SK-N-SH treated with all-trans-retinoic acid at 6 μM for 48 hours (cell line): Measurements from ENCODE around the gene AUH.
A peak's percentile ranks its signal among the peaks of the same experiment; 100 is the strongest.

Source experiments
- ARNTL ChIP-seq: fragments of 450-650 bp; formaldehyde crosslinking; IDR thresholded peaks from 2 replicates; pipeline ENCODE4 v1.5.0; 2020; ENCODE audit warnings: low read depth, mild to moderate bottlenecking, moderate library complexity, borderline replicate concordance
- BACH2 ChIP-seq: fragments of 250-450 bp; sonication (Bioruptor Pico); IDR thresholded peaks from 2 replicates; pipeline ENCODE4 v1.9.0; 2021; ENCODE audit warnings: mild to moderate bottlenecking, borderline replicate concordance
- PPARA ChIP-seq: fragments of 250-450 bp; sonication (Bioruptor Pico); IDR thresholded peaks from 2 replicates; pipeline ENCODE4 v1.5.0; 2020; ENCODE audit warnings: mild to moderate bottlenecking, borderline replicate concordance
- RARB ChIP-seq: fragments of 250-450 bp; sonication (Bioruptor Pico); IDR thresholded peaks from 2 replicates; pipeline ENCODE4 v1.8.0; 2021; ENCODE audit warnings: mild to moderate bottlenecking, moderate library complexity
- TOX ChIP-seq: fragments of 250-450 bp; sonication (Bioruptor Pico); IDR thresholded peaks from 2 replicates; pipeline ENCODE4 v1.8.0; 2021; ENCODE audit warnings: mild to moderate bottlenecking, moderate library complexity, borderline replicate concordance
- ZFP3 ChIP-seq: fragments of 250-450 bp; sonication (Bioruptor Pico); IDR thresholded peaks from 2 replicates; pipeline ENCODE4 v1.5.0; 2020; ENCODE audit warnings: mild to moderate bottlenecking, moderate library complexity
- ZNF565 ChIP-seq: fragments of 450-650 bp; formaldehyde crosslinking; conservative IDR thresholded peaks from 2 replicates; pipeline ENCODE4 v1.5.0; 2020; ENCODE audit warnings: low read depth, mild to moderate bottlenecking, moderate library complexity
- ZNF70 ChIP-seq: fragments of 450-650 bp; formaldehyde crosslinking; IDR thresholded peaks from 2 replicates; pipeline ENCODE4 v1.5.0; 2020; ENCODE audit warnings: mild to moderate bottlenecking, moderate library complexity
- TF ChIP-seq, protein P1 (sequence below): fragments of 250-450 bp; sonication (Bioruptor Pico); IDR thresholded peaks from 2 replicates; pipeline ENCODE4 v1.5.1; 2020; ENCODE audit warnings: low read depth, mild to moderate bottlenecking, moderate library complexity
- TF ChIP-seq, protein P2 (sequence below): fragments of 250-450 bp; sonication (Bioruptor Pico); IDR thresholded peaks from 2 replicates; pipeline ENCODE4 v1.8.0; 2020; ENCODE audit warnings: mild to moderate bottlenecking, moderate library complexity, borderline replicate concordance
- TF ChIP-seq, protein P3 (sequence below): fragments of 250-450 bp; sonication (Bioruptor Pico); IDR thresholded peaks from 2 replicates; pipeline ENCODE4 v1.5.0; 2020; ENCODE audit warnings: mild to moderate bottlenecking, moderate library complexity

DNA sequence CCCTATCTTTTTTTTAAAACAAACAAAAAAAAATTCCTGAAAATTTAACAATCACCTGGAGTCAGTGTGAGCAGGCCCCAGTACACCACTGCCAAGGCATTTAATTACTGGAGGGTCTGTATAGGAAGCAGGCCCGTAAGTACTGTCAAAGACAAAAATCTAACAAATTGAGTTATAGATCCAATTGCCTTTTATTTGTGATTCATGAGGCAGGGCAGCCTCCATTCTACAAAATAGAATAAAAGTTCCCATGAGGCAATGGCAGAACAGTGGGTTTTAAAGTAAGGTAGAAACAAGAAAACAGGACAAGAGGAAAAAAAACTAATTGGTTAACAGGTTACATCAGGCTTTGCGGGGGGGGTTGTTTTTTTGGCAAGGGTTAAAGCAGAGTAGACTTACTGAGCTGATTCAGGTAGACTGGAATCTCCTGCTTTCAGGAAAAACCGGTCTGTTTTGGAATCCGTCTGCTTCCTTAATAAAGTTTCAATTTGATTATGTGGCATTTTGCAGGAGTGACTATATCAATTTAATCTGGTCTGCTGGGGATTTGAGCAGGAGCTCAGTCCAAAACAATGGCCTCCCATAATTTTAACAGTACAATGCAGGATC lies 48.9 kb downstream of the AUH start:
- TF ChIP-seq ZNF565 (CRISPR knock-in tag) (0 out of 2 replicates have a peak, but pooled peaks have one; percentile 18), ZNF70 (no peak), TOX (CRISPR knock-in tag) (no peak), ZFP3 (no peak), RARB (CRISPR knock-in tag) (no peak), ARNTL (CRISPR knock-in tag) (no peak), PPARA (CRISPR knock-in tag) (no peak), BACH2 (CRISPR knock-in tag) (no peak)
- TF ChIP-seq, protein P1, sequence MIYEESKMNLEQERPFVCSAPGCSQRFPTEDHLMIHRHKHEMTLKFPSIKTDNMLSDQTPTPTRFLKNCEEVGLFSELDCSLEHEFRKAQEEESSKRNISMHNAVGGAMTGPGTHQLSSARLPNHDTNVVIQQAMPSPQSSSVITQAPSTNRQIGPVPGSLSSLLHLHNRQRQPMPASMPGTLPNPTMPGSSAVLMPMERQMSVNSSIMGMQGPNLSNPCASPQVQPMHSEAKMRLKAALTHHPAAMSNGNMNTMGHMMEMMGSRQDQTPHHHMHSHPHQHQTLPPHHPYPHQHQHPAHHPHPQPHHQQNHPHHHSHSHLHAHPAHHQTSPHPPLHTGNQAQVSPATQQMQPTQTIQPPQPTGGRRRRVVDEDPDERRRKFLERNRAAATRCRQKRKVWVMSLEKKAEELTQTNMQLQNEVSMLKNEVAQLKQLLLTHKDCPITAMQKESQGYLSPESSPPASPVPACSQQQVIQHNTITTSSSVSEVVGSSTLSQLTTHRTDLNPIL (CRISPR knock-in tag) = 0 out of 2 replicates have a peak, but pooled peaks have one; percentile 13
- TF ChIP-seq, protein P2, sequence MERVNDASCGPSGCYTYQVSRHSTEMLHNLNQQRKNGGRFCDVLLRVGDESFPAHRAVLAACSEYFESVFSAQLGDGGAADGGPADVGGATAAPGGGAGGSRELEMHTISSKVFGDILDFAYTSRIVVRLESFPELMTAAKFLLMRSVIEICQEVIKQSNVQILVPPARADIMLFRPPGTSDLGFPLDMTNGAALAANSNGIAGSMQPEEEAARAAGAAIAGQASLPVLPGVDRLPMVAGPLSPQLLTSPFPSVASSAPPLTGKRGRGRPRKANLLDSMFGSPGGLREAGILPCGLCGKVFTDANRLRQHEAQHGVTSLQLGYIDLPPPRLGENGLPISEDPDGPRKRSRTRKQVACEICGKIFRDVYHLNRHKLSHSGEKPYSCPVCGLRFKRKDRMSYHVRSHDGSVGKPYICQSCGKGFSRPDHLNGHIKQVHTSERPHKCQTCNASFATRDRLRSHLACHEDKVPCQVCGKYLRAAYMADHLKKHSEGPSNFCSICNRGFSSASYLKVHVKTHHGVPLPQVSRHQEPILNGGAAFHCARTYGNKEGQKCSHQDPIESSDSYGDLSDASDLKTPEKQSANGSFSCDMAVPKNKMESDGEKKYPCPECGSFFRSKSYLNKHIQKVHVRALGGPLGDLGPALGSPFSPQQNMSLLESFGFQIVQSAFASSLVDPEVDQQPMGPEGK (CRISPR knock-in tag) = no peak; the same call in 1 of the 2 replicates
- TF ChIP-seq, protein P3, sequence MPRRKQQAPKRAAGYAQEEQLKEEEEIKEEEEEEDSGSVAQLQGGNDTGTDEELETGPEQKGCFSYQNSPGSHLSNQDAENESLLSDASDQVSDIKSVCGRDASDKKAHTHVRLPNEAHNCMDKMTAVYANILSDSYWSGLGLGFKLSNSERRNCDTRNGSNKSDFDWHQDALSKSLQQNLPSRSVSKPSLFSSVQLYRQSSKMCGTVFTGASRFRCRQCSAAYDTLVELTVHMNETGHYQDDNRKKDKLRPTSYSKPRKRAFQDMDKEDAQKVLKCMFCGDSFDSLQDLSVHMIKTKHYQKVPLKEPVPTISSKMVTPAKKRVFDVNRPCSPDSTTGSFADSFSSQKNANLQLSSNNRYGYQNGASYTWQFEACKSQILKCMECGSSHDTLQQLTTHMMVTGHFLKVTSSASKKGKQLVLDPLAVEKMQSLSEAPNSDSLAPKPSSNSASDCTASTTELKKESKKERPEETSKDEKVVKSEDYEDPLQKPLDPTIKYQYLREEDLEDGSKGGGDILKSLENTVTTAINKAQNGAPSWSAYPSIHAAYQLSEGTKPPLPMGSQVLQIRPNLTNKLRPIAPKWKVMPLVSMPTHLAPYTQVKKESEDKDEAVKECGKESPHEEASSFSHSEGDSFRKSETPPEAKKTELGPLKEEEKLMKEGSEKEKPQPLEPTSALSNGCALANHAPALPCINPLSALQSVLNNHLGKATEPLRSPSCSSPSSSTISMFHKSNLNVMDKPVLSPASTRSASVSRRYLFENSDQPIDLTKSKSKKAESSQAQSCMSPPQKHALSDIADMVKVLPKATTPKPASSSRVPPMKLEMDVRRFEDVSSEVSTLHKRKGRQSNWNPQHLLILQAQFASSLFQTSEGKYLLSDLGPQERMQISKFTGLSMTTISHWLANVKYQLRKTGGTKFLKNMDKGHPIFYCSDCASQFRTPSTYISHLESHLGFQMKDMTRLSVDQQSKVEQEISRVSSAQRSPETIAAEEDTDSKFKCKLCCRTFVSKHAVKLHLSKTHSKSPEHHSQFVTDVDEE (CRISPR knock-in tag) = no peak
